ENCODE results near the gene PTPN23.
"Not testable (repeated sequence)": the region's sequence is repeated elsewhere in the genome, so short reads cannot be mapped to it uniquely, and the experiment has no call there.

The PTPN23 gene

GRCh38 chr3:47441796-47442551 is 61.2 kb downstream of the PTPN23 start:
- no peak for DNase-seq (ENCODE audit: low read depth in 2 of 2)

GRCh38 chr3:47443611-47443995 is 62.8 kb downstream of the PTPN23 start:
- DNase-seq (ENCODE audit: low read depth in 2 of 2), result no peak

- no peak for DNase-seq (ENCODE audit: low read depth in 2 of 2)
Observed at GRCh38 chr3:47444103-47444502, 63.3 kb downstream of the PTPN23 start.

- DNase-seq (ENCODE audit: low read depth in 2 of 2), result no peak
Observed at GRCh38 chr3:47452453-47453215, 71.8 kb downstream of the PTPN23 start.

- peak; percentile 32 to 33 for DNase-seq (ENCODE audit: low read depth in 2 of 2)
Observed at GRCh38 chr3:47455806-47456452, 75.1 kb downstream of the PTPN23 start.

- DNase-seq (ENCODE audit: low read depth in 2 of 2), result no peak
Observed at GRCh38 chr3:47456984-47457383, 76.2 kb downstream of the PTPN23 start.

GRCh38 chr3:47459534-47460085 is 78.8 kb downstream of the PTPN23 start:
- not testable (repeated sequence) for DNase-seq (ENCODE audit: low read depth in 2 of 2)
